GM06990 (cell line): ENCODE results near the gene ICE2.
A peak's percentile ranks its signal among the peaks of the same experiment; 100 is the strongest.

Source experiments
- DNase-seq: peaks from one replicate; pipeline ENCODE4 v3.0.0-alpha.2; 2011; ENCODE audit not compliant: insufficient read length; ENCODE audit errors: extremely low read depth
- H3K27me3 ChIP-seq: replicated peaks from 2 replicates; pipeline ENCODE4 v1.6.0; 2011; ENCODE audit warnings: low read length; ENCODE audit not compliant: control insufficient read depth, insufficient read depth
- H3K36me3 ChIP-seq: 2 replicates; pipeline ENCODE4 v1.5.1; 2011; ENCODE audit warnings: low read length; ENCODE audit not compliant: control insufficient read depth, insufficient read depth
- H3K4me3 ChIP-seq: replicated peaks from 2 replicates; pipeline ENCODE4 v1.5.1; 2011; ENCODE audit warnings: low read depth, mild to moderate bottlenecking, control low read depth, low read length
- TF ChIP-seq, protein P1 (sequence below): IDR thresholded peaks from 2 replicates; pipeline ENCODE4 v1.5.1; 2011; ENCODE audit warnings: low read length, control low read depth, mild to moderate bottlenecking, inconsistent platforms; ENCODE audit not compliant: insufficient read depth, poor library complexity, severe bottlenecking

Gene ICE2, protein sequence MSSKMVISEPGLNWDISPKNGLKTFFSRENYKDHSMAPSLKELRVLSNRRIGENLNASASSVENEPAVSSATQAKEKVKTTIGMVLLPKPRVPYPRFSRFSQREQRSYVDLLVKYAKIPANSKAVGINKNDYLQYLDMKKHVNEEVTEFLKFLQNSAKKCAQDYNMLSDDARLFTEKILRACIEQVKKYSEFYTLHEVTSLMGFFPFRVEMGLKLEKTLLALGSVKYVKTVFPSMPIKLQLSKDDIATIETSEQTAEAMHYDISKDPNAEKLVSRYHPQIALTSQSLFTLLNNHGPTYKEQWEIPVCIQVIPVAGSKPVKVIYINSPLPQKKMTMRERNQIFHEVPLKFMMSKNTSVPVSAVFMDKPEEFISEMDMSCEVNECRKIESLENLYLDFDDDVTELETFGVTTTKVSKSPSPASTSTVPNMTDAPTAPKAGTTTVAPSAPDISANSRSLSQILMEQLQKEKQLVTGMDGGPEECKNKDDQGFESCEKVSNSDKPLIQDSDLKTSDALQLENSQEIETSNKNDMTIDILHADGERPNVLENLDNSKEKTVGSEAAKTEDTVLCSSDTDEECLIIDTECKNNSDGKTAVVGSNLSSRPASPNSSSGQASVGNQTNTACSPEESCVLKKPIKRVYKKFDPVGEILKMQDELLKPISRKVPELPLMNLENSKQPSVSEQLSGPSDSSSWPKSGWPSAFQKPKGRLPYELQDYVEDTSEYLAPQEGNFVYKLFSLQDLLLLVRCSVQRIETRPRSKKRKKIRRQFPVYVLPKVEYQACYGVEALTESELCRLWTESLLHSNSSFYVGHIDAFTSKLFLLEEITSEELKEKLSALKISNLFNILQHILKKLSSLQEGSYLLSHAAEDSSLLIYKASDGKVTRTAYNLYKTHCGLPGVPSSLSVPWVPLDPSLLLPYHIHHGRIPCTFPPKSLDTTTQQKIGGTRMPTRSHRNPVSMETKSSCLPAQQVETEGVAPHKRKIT

DNA sequence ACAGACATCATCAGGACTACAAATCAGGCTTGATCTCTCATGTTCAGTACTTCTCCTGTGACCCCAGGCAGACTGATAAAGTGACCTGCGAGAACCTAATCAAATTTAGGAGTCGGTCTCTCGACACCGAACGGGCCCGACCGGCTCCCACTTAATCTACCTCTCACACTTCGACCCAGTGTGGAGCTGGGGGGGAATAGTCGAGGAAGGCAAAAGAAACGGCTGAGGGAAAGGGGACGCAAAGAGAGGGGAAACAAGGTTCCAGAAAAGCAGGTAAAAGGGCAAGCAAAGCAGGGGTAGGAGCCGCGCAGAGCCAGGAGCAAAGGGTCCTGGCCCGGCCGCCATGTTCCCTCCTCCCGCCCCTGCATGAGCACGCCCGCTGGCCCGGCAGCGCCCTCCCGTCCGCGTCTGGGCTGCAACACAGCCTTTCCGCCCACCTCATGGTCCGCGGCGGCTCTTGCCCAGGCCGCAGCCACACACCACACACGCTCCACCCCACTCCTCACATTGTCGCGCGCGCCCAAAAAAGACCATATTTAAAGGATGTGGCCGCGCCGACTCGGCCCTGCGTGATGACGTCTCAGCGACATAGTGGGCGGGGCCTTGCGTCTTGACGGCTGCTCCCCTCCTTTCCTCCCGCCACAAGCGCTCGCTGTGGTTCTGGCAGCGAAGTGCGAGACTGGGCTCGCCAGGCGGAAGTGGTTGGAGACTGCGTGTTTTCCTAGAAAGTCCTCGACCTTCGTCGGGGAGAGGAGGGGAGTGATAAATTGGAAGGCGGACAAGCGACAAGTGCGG is at the start of gene ICE2:
ICE2 (minus strand) TSS at position 577 of the 795 bp plus-strand sequence. CDS start 1,165 bp downstream, outside the sequence.
- peaks cover 5% of the 10 kb centered on the region for H3K36me3 ChIP-seq
- no peaks in the 10 kb centered on the region for H3K27me3 ChIP-seq
- DNase-seq = peak; percentile 92
- peak within 1 kb of the TSS; percentile 96 for H3K4me3 ChIP-seq
- TF ChIP-seq, protein P1, sequence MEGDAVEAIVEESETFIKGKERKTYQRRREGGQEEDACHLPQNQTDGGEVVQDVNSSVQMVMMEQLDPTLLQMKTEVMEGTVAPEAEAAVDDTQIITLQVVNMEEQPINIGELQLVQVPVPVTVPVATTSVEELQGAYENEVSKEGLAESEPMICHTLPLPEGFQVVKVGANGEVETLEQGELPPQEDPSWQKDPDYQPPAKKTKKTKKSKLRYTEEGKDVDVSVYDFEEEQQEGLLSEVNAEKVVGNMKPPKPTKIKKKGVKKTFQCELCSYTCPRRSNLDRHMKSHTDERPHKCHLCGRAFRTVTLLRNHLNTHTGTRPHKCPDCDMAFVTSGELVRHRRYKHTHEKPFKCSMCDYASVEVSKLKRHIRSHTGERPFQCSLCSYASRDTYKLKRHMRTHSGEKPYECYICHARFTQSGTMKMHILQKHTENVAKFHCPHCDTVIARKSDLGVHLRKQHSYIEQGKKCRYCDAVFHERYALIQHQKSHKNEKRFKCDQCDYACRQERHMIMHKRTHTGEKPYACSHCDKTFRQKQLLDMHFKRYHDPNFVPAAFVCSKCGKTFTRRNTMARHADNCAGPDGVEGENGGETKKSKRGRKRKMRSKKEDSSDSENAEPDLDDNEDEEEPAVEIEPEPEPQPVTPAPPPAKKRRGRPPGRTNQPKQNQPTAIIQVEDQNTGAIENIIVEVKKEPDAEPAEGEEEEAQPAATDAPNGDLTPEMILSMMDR = no peak

DNA sequence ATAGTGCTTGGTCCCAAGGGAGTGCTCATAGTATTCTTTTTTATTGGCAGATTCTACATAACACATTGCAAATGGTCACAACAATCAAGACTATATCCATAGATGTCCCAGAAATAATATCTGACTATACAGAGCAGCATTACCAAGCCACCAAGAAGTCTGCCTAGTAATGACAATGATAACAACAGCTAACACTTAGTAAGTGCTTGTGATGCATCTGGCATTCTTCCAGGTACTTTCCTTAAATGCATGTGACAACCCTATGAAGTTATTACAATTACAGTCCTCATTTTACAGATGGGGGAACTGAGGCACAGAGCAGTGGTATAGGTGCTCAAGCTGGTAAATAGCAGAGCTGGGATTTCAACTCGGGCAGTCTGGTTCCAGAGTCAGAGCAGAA is 49.6 kb upstream of the ICE2 start:
- no peak for DNase-seq
- Histone ChIP-seq H3K36me3 (peaks cover 2% of the 10 kb centered on the region), H3K27me3 (no peaks in the 10 kb centered on the region), H3K4me3 (no peak overlapping the region)
- TF ChIP-seq, protein P1 = no peak

DNA sequence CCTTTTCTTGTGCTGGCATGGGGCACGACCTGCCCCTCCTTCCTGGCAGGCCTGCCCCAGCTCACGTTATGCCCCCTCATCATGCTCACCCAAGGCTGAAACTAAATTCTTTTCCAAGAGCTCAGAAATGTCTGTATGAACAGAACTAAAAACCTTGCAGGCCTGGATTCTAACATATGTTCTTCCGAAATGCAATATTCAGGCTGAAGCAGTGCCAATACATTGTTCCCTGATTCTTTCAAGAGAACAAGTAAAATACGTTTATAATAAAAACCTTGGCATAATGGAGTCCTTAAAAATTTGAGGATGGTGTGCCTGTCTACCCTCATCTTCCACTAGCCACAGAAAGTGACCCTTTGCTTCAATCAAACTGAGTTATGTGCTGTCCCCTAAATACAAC is 48.5 kb upstream of the ICE2 start:
- peaks cover 2% of the 10 kb centered on the region for H3K36me3 ChIP-seq
- no peaks in the 10 kb centered on the region for H3K27me3 ChIP-seq
- no peak for DNase-seq
- no peak overlapping the region for H3K4me3 ChIP-seq
- TF ChIP-seq, protein P1 = no peak

DNA sequence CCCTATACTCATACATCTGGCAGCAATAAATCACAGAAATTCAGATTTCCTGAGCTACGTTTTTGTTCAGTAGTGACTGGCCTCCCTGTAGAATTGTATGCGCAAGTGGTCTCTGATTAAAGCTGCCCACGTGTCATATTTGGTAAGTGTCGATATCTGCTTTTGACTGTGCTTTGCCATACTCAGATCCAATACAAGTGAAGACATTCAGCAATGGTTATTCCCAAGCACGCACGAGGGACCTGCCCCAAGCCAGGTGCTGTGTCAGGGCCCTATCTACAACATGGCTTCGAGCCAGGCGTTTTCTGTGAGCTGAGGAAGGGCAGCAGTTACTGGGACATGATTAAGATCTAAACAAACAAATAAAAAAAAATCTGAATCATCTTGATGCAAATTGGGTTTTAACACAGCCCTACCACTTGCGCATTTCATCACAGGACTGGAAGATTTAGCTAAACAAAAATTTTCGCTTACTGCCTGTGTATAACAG is 47.2 kb upstream of the ICE2 start:
- Histone ChIP-seq H3K4me3 (no peak overlapping the region), H3K36me3 (peaks cover 2% of the 10 kb centered on the region), H3K27me3 (no peaks in the 10 kb centered on the region)
- TF ChIP-seq, protein P1 = no peak
- DNase-seq = no peak

DNA sequence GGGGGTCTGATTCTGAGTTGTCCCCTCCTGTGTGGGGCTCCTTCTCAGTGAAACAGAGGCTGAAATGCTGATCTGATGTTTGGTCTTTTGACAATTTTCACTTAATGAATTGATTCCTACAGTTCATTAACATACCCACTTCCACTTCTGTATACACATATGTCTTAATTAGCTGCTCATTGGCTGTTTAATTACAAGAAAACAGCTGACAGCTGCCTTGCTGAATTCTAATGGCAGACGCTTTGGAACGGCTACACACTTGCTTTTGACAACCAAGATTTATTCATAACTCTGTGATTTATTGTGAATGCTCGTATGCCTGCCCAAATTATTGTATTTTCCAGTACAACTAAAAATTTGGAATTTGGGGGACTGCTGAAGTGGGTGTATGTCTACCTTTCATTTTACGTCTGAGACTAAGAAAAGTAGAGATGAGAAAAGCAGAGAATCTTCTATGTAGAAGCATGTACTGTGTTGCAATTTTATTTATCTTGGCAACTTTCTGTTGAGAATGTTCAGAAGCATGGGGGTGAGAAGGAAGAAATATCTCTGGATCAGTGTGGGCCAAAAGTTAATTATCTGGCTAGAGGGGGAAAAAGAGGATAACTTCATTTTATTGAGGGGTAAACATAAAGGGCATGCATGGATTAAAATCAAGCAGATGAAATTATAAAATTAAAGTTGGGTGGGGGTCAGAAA is 46.5 kb upstream of the ICE2 start:
- TF ChIP-seq, protein P1 = no peak
- Histone ChIP-seq H3K27me3 (no peaks in the 10 kb centered on the region), H3K4me3 (no peak overlapping the region), H3K36me3 (peaks cover 2% of the 10 kb centered on the region)
- no peak for DNase-seq
